GM19455 (cell line): Measurements from ENCODE around the gene SLC24A5.
A peak's percentile ranks its signal among the peaks of the same experiment; 100 is the strongest.

Experiments
- ATAC-seq: cut with Tn5 transposase; IDR thresholded peaks from one replicate; pipeline ENCODE4 v1.9.1; 2021; ENCODE audit not compliant: unreplicated experiment

The SLC24A5 gene

DNA sequence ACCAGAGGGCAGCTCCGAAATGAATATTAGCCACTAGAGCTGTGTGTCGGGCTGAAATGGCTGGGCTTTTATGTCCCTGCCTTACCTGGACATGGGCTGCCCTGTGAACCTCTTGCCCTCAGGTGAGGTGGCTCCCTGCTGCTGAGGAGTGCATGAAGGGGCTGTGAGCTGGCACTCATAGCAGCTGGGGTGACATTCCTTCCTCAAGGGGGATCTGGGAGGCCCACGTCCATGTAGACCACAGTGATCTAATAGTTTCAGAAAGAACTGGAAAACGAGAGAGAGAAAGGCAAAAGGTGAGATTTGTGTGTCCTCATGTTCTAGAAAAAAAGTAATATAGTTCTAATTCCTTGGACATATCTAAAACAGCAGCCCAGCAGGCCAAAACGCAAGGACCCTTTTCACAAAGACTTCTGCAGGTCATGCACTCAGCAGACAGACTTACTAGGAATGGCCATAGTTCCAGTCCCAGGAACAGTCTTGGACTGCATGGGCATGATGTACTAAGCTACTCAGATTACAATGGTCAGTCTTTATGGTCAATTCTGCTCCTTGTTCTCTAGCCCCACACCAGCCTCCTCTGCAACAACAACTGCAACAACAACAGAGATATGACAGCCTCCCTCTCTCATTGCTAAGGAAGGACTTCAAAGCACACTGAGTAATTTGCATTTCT is 10.8 kb upstream of the SLC24A5 start:
- ATAC-seq, result no peak

DNA sequence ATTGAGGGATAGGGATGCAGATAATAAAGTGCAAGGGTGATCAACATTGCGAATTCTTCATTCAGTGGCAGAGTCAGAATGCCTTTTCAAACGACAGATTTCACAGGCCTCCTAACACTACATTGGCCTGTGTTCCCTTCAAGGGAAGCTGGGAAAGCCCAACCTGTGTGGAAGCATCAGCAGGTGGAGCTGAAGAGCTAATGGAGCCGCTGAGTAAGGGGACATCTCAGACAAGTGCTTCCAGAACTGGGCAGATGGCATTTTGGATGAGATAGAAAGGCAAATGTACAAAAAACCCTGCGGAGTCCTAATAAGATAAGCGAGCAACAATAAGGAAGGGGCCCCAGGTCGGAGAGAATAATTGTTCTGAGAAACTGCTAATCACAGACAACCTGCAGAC is 8.5 kb upstream of the SLC24A5 start:
- no peak for ATAC-seq

DNA sequence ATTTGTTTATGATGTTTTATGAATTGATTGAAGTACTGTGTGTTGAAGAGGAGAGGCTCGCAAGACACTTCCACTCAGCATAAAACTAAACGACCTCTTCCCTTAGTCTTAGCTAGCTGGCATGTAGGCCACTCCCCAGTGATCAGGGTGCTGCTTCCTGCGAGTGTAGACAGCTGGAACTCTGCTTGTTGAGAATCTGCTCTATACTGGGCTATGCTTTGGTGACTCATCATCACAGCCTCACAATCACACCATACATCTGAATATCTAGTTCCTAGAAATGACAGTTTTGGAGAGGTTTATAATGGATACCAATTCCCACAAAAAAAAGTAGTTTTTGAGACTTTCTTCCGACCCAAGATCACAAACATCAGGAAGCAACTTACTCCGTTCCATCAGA is 1.5 kb upstream of the SLC24A5 start:
- ATAC-seq, result no peak

DNA sequence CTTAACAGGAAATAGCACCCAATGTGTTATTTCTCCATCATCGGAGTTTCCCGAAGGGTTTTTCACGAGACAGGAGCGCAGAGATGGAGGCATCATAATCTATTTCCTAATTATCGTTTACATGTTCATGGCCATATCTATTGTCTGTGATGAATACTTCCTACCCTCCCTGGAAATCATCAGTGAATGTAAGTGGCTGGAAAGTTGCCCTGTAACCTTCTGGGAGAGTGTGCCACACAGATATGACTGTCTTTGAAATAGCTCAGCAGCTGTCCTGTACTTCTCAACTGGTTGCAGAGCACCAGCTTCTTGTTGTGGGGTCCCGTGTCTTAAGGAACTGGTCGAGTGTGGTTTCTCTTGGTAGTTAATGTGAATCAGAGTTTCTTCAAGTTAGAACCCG is 1.1 kb downstream of the SLC24A5 start:
- ATAC-seq, result no peak

DNA sequence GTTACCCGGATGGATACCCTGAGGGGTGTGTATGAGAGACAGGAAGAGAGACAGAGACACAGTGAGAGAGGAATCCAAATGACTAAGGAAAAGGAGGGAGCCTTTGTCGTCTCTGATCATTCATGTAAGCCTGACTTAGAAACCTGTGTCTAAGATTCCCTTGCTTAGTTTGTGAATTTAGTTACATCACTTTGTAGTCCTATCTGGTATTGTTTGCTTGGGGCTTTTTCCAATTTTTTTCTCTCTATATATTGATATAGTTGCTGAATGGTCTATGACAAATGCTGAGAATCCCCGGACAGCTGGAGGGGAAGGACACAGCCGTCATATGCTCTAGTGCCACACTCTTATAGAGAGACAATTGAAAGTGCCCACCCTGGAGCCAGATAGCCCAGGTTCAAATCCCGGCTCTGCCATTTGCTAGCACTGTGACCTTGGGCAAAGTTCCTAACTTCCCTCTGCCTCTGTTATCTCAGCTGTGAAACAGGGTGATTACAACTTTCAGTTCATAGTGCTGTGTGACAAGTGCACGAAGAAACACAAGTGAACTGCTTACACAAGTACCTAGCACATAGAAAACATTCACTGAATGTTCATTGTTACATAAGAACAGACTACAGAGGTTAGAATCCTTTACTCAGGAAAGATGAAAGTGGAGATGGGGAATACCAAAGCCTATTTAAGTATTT is 6.0 kb downstream of the SLC24A5 start:
- ATAC-seq, result no peak

DNA sequence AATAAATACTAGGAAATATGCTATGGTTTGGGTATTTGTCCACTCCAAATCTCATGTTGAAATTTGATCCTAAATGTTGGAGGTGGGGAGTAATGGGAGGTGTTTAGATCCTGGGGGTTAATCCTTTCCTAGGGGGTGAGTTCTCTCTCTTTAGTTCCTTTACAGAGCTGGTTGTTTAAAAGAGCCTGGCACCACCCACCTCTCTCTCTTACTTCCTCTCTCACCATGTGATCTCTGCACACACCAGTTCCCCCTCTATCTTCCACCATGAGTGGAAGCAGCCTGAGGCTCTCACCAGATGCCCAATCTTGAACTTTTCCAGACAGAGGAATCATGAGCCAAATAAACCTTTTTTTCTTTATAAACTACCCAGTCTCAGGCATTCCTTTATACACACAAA is 10.5 kb downstream of the SLC24A5 start:
- no peak for ATAC-seq

DNA sequence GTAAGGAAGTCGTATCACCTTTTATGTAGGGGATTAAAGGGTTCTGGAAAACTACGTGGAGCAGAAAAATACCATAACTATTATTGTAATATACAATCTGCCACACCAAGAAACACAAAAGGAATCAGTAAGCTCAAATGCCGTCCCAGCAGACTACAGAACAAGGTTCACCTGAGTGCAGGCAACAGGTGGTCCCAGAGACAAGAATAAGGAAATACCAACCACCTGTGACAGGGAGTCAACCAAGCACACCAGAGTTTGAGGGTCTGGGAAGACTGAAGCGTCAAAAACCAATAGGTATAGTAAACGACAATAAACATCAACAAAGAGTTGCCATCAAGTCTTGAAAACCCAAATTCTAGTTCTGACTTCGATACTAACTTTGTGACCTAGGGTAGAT is 12.1 kb downstream of the SLC24A5 start:
- ATAC-seq, result no peak

DNA sequence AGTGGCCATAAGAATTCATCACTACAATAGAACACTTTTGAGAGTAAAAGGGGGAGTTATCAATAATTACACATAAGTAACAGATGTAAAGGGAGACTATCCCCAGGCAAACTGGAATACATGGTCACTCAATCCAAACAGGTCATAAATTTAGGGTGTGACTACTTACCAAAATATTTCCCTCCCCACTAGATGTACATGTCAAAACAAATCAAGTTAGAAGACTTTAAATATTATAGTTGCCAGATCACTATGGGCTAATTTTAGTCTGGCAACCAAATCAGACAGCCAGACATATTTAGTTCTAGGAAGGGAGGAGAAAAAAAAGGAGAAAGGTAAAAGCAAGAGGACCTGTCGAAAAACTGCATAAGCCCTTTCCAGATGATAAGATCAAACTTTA is 23.1 kb downstream of the SLC24A5 start:
- no peak for ATAC-seq

DNA sequence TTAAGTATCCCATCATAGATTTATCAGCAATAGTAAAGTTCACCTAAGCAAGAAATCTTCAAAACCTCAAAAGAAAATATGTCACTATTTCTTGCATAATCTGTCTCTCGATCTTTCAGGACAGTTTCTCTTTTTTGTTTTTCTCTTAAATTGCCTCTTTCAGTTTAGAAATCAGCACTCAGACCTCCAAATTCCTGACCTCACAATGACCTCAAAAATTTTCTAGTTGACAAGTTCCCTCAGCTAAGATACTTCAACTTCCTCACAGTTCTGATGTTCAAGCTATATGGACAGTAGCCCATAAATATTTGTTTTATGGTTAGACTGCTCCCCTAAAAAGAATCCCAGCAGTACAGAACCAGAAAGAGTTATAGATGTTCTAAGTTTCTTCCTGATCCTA is 24.1 kb downstream of the SLC24A5 start:
- ATAC-seq, result no peak

DNA sequence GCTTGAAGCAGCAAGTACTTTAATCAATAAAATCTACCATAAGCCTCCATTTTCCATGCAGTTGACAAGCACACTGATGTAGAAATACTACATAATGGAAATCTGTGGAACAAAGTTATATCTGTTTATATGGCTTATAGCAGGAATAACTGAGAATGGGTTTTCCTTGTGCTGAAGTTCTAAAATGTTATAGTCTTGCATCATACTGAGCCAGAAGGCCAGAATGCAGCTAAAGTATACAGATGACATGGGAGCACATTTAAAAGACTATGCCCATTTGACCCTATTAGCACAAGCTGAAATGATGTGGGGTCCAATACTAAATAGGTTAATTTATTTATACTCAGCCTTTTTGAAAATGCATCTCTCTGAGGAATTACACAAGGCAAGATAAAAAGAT is 25.1 kb downstream of the SLC24A5 start:
- no peak for ATAC-seq

DNA sequence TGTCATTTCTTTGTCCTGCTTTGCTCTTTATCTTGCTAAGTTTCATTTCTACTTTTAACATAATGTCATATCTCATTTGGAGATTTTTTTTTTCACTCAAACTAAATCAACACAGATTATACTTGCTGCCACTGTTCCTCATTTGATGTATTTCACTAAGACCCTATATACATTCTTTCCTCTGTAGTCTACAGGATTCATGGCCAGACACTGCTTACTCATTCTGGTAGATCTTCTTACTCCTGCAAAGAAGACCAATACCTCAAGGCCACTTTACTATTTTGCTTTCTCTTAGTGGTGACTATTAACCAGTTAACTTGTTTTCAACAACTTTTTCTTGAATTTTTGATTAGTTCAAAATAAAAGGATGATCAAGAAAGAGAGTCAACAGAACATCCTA is 26.6 kb downstream of the SLC24A5 start:
- no peak for ATAC-seq

DNA sequence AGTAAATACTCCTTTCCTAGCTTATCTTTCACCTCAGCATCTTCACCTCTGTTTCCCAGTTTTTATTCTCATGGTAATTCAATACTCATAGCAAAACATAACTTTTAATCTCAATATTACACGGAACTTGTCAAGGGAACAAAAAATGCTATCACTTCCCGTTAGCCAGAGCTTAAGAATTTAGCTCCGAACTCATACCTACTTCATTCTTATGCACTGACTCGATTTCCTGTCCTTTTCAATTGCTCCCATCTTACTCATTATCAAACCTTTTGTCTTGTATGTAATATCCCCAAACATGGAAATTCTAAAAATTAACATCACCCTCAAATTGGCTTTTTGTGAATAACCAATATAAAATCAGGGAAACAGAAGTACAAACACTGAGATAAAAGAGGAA is 29.1 kb downstream of the SLC24A5 start:
- ATAC-seq, result no peak

DNA sequence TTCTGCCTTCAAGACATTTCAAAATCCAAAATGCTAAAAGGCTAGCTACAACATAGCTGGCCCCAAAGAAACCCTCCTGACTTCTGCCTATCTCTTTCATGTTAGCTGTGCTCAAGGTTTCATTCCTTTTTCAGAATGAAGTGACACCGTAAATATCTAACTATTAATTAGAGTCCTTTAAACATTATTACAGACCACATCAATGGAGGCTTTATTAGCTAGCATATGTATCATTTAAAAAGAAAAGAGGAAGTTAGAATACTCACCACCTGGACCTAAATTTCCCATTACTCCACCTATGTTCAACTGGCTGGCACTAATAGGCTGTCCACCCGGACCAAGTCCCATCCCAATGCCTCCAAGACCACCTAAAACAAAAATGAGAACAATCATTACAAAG is 32.7 kb downstream of the SLC24A5 start:
- no peak for ATAC-seq

DNA sequence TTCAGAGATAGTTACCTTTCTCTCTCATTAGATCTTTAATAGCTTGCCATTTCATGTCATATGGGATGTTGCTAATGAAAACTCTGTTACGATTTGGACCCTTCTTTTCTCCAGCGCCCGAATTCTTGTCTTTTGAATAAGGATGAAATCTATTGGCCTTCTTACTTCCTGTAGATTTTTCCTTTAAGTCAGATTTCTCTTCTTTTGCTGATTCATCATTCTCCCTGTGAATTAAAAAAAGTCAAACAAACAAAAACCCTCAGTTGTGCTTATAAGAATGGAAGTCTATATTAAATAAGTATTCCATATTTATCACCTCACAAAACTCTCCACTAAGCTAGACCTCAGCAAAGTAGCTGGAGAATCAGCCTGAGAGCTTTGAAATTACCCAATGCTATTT is 47.8 kb downstream of the SLC24A5 start:
- no peak for ATAC-seq

DNA sequence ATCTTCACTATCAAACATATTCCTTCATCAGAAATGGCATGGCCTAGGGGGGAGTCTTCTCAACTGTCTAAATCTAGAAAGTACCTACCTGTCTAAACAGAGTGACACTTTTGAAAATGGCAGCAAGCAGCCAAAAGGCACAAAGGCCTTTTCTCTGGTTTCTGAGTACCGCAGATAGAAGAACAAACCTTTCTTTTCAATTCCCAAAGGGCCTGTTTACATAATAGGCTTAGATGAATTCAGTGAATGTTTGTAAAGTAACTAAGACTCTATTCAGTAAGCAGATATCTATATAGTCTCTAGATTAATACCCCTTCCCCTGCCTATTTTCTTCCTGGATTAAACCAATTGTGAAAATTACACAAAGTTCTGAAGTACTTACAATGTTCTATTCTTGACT is 50.2 kb downstream of the SLC24A5 start:
- no peak for ATAC-seq

DNA sequence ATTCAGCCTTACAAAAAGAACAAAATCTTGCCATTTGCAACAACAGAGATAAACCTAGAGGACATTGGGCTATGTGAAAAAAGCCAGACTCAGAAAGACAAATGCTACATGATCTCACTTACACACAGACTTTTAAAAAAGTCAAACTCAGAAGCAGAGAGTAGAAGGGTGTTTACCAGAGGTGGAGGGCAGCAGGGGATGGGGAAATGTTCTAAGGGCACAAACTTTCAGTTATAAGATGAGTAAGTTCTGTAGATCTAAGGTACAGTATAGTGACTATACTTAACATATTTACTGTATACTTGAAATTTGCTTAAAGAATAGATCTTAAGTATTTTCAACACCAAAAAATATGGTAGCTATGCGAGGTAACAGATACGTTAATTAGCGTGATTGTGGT is 54.3 kb downstream of the SLC24A5 start:
- no peak for ATAC-seq

DNA sequence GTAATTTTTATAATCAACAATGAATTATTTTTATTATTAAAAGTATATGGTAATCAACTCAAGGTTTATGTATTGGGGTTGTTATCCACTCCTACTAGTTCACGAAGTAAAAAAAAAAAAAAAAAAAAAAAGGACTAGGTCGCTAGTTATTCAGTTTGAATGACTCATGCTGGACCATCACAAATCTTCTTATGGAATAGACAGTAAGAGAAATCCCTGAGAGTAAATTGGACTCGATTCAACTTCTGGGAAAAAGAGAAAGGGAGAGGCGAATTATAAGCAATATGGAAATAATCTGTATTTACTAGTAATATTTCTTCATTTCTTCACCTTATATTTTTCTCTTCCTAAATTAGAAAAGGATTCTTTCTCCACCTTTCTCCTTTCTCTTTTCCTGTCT is 55.3 kb downstream of the SLC24A5 start:
- no peak for ATAC-seq

DNA sequence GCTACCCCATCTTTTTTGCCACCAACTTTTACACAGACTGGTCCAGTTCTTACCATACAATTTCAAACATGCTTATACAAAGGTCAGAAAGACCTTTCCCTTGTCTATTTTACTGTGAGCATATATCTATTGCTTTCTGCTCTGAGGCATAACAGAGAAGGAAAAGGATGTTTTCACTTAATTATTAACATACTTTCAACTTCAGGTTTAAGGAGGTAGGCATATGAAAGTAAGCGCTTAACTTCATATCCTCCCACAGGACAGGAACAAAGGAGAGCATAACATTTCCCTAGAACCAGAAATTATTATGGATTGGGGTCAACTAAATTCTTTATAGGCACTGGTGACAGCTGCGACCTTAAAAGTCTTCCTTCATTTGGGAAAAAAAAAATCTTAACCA is 56.2 kb downstream of the SLC24A5 start:
- no peak for ATAC-seq

DNA sequence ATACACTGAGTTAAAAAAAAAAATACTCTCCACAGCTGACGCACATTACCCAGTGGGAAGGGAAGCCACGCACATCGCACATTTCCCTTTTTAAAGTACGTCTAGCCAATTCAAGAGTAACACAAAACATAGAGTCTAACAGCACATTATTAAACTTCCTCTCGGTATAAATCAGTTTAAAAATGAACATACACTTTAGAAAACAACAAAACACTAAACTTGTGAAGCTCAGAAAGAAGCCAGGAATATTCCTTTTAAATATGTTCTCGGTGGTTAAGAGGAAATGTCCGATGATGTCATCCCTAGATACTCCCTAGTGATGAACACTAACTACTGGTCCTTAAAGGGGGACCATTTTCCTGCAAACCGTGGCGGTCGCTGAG is 56.6 kb downstream of the SLC24A5 start:
- ATAC-seq, result peak; percentile 72

DNA sequence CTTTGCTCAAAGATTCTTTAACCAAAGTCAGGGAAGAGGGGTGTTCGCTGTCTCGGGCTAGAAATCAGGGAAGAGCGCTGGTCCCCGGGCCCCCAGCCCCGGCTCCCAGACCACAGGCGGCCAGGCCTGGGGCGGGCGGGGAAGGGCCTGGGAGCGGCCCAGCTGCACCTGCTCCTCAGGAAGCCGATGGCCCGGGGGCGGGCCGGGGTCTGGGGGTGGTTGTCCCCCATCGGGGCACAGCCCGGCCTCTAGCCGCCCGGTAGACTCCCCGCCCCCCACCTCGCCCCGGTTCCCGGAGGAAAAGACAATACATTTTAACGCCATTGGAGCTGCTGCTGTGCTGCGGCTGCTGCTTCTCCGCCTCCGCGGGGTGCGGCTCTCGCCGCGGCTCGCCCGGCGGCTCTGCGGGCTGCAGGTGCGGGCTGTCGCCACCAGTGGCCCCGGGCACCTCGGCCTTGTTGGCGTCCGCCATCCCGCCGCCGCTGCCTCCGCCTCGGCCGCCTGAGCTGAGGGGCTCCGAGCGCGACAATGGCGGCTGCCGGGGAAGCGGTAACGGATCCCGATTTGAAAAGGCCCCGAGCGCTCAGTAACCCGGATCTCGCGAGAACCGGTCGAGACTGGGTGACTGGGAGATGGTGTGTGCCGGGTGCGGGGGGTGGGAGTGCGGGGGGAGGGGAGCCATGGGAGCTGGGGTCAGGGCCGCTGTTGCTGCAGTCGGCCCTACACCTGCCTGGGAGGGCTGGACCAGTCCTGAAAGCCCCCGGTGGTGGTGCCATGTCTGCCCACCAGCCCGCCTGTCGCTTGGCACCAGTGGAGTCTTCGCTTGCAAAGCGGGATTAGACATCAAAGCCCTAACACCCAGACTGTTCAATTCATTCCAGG is 57.2 kb downstream of the SLC24A5 start, which contains the start of gene MYEF2:
TSS of gene MYEF2 (minus strand) at position 530 of the 882 bp plus-strand sequence. CDS start at position 472, 58 bp downstream.
- ATAC-seq, result peak; percentile 81

DNA sequence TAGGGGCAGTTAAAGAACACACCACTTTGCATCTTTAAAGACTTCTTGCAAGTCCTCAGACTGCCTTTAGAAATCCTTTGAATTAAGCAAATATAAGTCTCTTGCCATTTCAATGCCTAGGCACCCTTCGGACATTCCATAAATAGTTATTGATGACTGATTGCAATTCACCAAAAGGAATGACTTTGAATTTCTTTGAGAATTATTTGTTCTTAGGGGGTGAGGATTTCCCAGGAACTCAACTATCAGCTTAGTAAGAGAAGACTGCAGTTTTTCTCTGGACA is 57.8 kb downstream of the SLC24A5 start:
- no peak for ATAC-seq

DNA sequence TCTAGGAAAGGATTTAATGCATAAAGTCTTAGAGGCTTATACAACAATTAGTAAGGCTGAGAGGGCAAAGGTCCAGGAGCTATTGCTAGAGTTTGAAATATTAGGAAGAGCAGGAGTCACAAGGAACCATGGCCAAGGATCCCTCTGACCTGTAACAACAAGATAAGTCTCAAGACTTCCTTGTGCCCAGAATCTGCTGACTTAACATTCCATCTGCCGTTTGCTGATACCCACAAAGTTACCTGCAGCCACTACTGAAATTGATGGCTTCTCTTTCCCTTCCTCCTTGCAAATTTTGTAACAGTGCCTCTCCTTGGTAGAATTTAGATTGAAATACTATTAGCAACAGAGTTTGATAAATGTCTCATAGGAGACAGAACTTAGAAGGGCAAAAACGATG is 62.0 kb downstream of the SLC24A5 start:
- ATAC-seq, result no peak
